ENCODE data around the gene TNS3. TPM values are rescaled to one million over a fixed set of nuclear protein-coding genes. Genes with fewer than 3 reads are reported as not detected.

TNS3 gene
- total RNA-seq, 1 experiment from 2014 or later, result 9.5 TPM

GRCh38 chr7:47513741-47514241, 68.1 kb downstream of the TNS3 start:
- H3K4me1 Mint-ChIP-seq, result peaks cover 7 to 8% of the 10 kb centered on the region in 2 experiments; a peak in 3 of 4 replicates
- Histone ChIP-seq H3K79me1 (ENCODE audit: insufficient read depth, low read depth, low read length, poor library complexity, severe bottlenecking) (no peaks in the 10 kb centered on the region), H3K23me2 (ENCODE audit: insufficient read length, low read depth, low read length, poor library complexity, severe bottlenecking) (no peaks in the 10 kb centered on the region), H3K79me2 (ENCODE audit: insufficient read depth, low read length) (peaks cover 4% of the 10 kb centered on the region; the same call in 1 of the 2 replicates), H3K56ac (ENCODE audit: insufficient read length, low read depth, low read length) (no peak overlapping the region), H4K8ac (replicated peaks; ENCODE audit: insufficient read length, low read depth, low read length) (no peak overlapping the region), H4K5ac (ENCODE audit: insufficient read length, low read depth, low read length) (no peak overlapping the region), H2BK120ac (ENCODE audit: low read depth, low read length, poor library complexity, severe bottlenecking) (no peak overlapping the region), H3K14ac (ENCODE audit: insufficient read depth, low read length) (no peak overlapping the region), H2AK5ac (ENCODE audit: insufficient read length, low read length) (no peak overlapping the region), H3K4me1 (ENCODE audit: insufficient read depth, low read length) (no peaks in the 10 kb centered on the region), H3K27ac (ENCODE audit: insufficient read length, low read depth, low read length) (no peak overlapping the region), H2BK15ac (ENCODE audit: low read depth, low read length) (no peak overlapping the region), H2AFZ (ENCODE audit: low read length) (no peak overlapping the region), H3K9me3 (ENCODE audit: control insufficient read depth, low read depth, low read length) (no peaks in the 10 kb centered on the region), H2BK5ac (ENCODE audit: insufficient read length, low read length) (no peak overlapping the region), H3K27me3 (ENCODE audit: insufficient read depth, low read length) (no peaks in the 10 kb centered on the region), H3T11ph (ENCODE audit: low read length) (no peak overlapping the region), H4K91ac (ENCODE audit: insufficient read length, low read depth, low read length) (no peak overlapping the region), H4K20me1 (ENCODE audit: control insufficient read depth, insufficient read depth, insufficient read length) (no peaks in the 10 kb centered on the region), H3K4me2 (ENCODE audit: insufficient read depth, insufficient read length, low read length) (no peak overlapping the region), H2BK12ac (ENCODE audit: insufficient read length, low read depth, low read length) (no peak overlapping the region), H3K4ac (ENCODE audit: low read depth, low read length) (no peak overlapping the region), H2BK20ac (ENCODE audit: low read depth, low read length, poor library complexity, severe bottlenecking) (no peak overlapping the region), H3K23ac (ENCODE audit: insufficient read length, low read depth, low read length) (no peak overlapping the region), H3K18ac (ENCODE audit: insufficient read length, low read depth, low read length) (no peak overlapping the region), H3K9ac (ENCODE audit: extremely low read depth, insufficient read length, low read length) (no peak overlapping the region)
- peaks cover 5% of the 10 kb centered on the region; the same call in 1 of the 2 replicates for H3K27me3 Mint-ChIP-seq (ENCODE audit: low read depth)
- TF ChIP-seq, protein P1, sequence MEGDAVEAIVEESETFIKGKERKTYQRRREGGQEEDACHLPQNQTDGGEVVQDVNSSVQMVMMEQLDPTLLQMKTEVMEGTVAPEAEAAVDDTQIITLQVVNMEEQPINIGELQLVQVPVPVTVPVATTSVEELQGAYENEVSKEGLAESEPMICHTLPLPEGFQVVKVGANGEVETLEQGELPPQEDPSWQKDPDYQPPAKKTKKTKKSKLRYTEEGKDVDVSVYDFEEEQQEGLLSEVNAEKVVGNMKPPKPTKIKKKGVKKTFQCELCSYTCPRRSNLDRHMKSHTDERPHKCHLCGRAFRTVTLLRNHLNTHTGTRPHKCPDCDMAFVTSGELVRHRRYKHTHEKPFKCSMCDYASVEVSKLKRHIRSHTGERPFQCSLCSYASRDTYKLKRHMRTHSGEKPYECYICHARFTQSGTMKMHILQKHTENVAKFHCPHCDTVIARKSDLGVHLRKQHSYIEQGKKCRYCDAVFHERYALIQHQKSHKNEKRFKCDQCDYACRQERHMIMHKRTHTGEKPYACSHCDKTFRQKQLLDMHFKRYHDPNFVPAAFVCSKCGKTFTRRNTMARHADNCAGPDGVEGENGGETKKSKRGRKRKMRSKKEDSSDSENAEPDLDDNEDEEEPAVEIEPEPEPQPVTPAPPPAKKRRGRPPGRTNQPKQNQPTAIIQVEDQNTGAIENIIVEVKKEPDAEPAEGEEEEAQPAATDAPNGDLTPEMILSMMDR (conservative IDR thresholded peaks at IDR 0.05), result no peak
- no peaks in the 10 kb centered on the region for H3K9me3 Mint-ChIP-seq
- no peak for DNase-seq
- no peak overlapping the region for H3K27ac Mint-ChIP-seq
- H3K4me3 Mint-ChIP-seq, result no peak overlapping the region
- peaks cover 0 to 9% (median 3%) of the 10 kb centered on the region in 3 experiments; a peak in 3 of 7 replicates for H3K36me3 Mint-ChIP-seq (ENCODE audit: insufficient read depth in 1 of 3, low read depth in 3 of 3)
- WGBS (ENCODE audit: extremely low coverage, insufficient read length, low lambda C conversion rate), result no CpG with 5 or more reads among the region's 12 CpGs
